ENCODE results near the gene LRRC71.

The LRRC71 gene

DNA sequence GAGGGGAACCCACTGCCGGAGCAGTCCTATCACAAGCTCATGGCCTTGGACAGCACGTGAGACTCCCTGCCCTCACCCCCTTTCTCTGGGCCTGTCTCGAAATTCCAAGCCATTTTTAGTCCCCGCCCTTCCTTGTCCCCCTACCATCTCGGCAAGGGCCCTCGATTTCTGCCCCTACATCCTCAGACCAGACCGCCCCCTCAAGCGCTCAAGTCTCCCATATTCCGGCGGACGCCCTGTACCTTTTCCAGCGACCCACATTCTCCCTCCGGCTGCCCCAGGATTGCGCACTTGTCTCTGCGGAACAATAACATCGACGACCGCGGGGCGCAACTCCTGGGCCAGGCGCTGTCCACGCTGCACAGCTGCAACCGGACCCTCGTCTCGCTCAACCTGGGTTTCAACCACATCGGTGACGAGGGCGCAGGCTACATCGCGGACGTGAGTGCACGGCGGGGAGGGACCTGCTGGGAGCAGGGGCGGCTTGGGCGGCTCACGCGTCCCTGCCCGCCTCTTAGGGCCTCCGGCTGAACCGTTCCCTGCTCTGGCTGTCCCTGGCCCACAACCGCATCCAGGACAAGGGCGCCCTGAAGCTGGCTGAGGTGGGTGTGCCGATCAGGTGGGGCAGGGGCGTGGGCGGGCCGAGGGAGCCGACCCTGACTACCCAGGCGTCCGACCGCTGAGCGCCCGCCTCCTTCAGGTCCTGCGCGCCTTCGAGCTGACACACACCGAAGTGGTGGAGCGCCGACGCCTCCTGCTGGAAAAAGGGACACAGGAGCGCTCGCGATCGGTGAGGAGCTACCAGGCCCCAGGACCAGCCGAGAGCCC is 7.0 kb downstream of the LRRC71 start:
- Mint-ChIP-seq H3K4me3 (peak overlapping the region; percentile 19), H3K4me1 (peaks cover 13% of the 10 kb centered on the region), H3K36me3 (ENCODE audit: insufficient read depth) (peaks cover 4% of the 10 kb centered on the region), H3K9me3 (no peaks in the 10 kb centered on the region), H3K27ac (ENCODE audit: low read depth) (peak overlapping the region; percentile 13), H3K27me3 (peaks cover 93% of the 10 kb centered on the region)
- DNase-seq (ENCODE audit: low spot score in 2 of 2) (peak in 1 of 2 donors; percentile 24), ATAC-seq (replicated peaks; ENCODE audit: extremely low read depth, poor library complexity, severe bottlenecking) (peak; percentile 60)

- Mint-ChIP-seq H3K4me1 (peaks cover 13% of the 10 kb centered on the region), H3K9me3 (no peaks in the 10 kb centered on the region), H3K4me3 (peak overlapping the region; percentile 19), H3K27ac (ENCODE audit: low read depth) (peak overlapping the region; percentile 13), H3K36me3 (ENCODE audit: insufficient read depth) (peaks cover 4% of the 10 kb centered on the region), H3K27me3 (peaks cover 93% of the 10 kb centered on the region)
- DNase-seq (ENCODE audit: low spot score in 2 of 2): no peak
- ATAC-seq (replicated peaks; ENCODE audit: extremely low read depth, poor library complexity, severe bottlenecking): no peak
Observed at GRCh38 chr1:156928043-156928602, 7.7 kb downstream of the LRRC71 start.

- DNase-seq (ENCODE audit: low spot score in 2 of 2) (no peak), ATAC-seq (replicated peaks; ENCODE audit: extremely low read depth, poor library complexity, severe bottlenecking) (no peak)
- Mint-ChIP-seq H3K9me3 (no peaks in the 10 kb centered on the region), H3K27ac (ENCODE audit: low read depth) (no peak overlapping the region), H3K4me1 (peaks cover 8% of the 10 kb centered on the region), H3K4me3 (no peak overlapping the region), H3K27me3 (peaks cover 91% of the 10 kb centered on the region), H3K36me3 (ENCODE audit: insufficient read depth) (peaks cover 2% of the 10 kb centered on the region)
Observed at GRCh38 chr1:156929596-156930238, 9.3 kb downstream of the LRRC71 start.

DNA sequence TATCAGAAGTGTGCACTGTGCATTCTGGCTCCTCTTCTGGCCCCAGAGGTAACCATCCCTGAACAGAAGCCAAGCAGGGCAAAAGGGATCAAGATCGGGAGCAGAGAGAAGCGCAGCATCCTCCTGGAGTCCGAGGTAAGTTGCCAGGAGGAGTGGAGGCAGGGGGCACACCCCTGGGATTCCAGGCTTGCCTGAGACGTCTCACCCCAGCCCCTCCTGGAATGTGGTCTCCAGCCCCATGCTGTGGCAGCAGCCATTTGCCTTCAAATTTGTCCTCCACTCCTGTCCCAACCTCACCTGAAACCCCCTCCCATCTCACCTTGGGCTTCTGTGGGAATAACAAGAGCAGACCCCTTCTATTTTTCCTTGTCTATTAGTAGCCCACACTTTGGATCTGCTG is 10.1 kb downstream of the LRRC71 start:
- peaks cover 83% of the 10 kb centered on the region for H3K27me3 Mint-ChIP-seq
- no peak for DNase-seq (ENCODE audit: low spot score in 2 of 2)
- ATAC-seq (replicated peaks; ENCODE audit: extremely low read depth, poor library complexity, severe bottlenecking): no peak

GRCh38 chr1:156931211-156931952 is 10.9 kb downstream of the LRRC71 start:
- Mint-ChIP-seq H3K27me3 (peaks cover 74% of the 10 kb centered on the region), H3K4me3 (no peak overlapping the region), H3K4me1 (peaks cover 8% of the 10 kb centered on the region), H3K27ac (ENCODE audit: low read depth) (no peak overlapping the region), H3K36me3 (ENCODE audit: insufficient read depth) (peaks cover 2% of the 10 kb centered on the region), H3K9me3 (no peaks in the 10 kb centered on the region)
- no peak for ATAC-seq (replicated peaks; ENCODE audit: extremely low read depth, poor library complexity, severe bottlenecking)
- no peak for DNase-seq (ENCODE audit: low spot score in 2 of 2)

More for the DNA sequence above, 10.1 kb downstream of the LRRC71 start:
- no peak overlapping the region for H3K27ac Mint-ChIP-seq (ENCODE audit: low read depth)
- H3K36me3 Mint-ChIP-seq (ENCODE audit: insufficient read depth): peaks cover 2% of the 10 kb centered on the region
- no peak overlapping the region for H3K4me3 Mint-ChIP-seq
- H3K4me1 Mint-ChIP-seq: peaks cover 8% of the 10 kb centered on the region
- H3K9me3 Mint-ChIP-seq: no peaks in the 10 kb centered on the region

DNA sequence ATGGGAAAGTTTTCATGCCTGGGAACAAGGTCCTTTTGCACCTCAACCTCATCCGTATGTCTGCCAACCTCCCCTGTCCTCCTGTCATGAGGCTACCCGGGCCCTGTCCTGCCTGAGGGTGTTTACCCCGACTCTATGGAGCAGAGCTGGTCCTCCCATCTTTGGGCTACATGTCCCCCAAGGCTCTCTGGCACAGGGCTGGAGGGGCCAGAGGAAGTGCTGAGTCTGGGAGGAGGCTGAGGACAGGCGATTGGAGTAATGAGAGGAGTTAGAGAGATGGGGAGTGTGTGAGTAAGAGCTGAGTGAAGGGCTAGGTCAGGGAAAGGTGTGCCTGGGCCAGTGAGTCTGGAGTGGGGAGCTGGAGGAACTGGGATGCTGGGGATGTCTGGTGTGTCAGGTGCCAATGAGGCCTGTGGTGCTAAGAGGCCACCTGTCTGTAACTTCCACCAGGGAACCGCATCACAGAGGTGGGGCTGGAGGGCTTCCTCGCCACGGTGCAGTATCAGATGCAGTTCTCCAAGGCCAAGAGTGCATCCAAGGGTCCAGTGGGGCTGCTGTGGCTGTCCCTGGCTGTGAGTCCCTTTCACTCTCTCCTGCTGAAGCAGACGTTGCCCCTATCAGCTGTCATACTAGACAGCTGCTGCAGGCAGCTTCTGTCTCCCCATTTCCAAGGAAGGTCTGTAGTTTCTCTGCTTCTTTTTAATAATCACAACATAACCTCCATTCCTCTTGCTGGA is 11.7 kb downstream of the LRRC71 start:
- Mint-ChIP-seq H3K9me3 (no peaks in the 10 kb centered on the region), H3K36me3 (ENCODE audit: insufficient read depth) (peaks cover 2% of the 10 kb centered on the region), H3K27ac (ENCODE audit: low read depth) (no peak overlapping the region), H3K27me3 (peaks cover 67% of the 10 kb centered on the region), H3K4me3 (no peak overlapping the region), H3K4me1 (peaks cover 8% of the 10 kb centered on the region)
- DNase-seq (ENCODE audit: low spot score in 2 of 2) (no peak), ATAC-seq (replicated peaks; ENCODE audit: extremely low read depth, poor library complexity, severe bottlenecking) (no peak)

DNA sequence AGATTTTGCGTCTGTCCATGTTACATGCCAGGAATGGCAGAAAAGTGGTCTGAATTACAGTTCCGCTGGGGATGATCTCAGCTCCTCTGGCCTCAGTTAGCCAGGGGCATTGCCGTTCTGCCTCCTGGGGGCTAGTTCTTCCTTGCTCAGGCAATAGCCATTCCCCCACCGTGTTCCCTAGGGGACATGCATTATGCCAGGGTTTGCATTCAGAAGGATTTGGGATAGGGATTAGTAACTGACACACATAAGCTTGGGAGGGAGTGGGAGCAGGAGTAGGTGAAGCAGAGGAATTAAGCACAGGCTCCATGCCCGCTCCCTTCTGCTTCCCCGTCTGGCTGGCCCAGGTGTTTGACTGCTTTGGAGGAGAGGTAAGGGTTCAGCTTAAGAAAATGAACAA is 12.7 kb downstream of the LRRC71 start:
- ATAC-seq (replicated peaks; ENCODE audit: extremely low read depth, poor library complexity, severe bottlenecking): no peak
- no peak for DNase-seq (ENCODE audit: low spot score in 2 of 2)
- peaks cover 1% of the 10 kb centered on the region for H3K36me3 Mint-ChIP-seq (ENCODE audit: insufficient read depth)
- peaks cover 4% of the 10 kb centered on the region for H3K4me1 Mint-ChIP-seq
- H3K4me3 Mint-ChIP-seq: no peak overlapping the region
- H3K9me3 Mint-ChIP-seq: no peaks in the 10 kb centered on the region
- no peak overlapping the region for H3K27ac Mint-ChIP-seq (ENCODE audit: low read depth)
- H3K27me3 Mint-ChIP-seq: peaks cover 57% of the 10 kb centered on the region

- Mint-ChIP-seq H3K27ac (ENCODE audit: low read depth) (no peak overlapping the region), H3K4me1 (no peaks in the 10 kb centered on the region), H3K27me3 (peaks cover 39% of the 10 kb centered on the region), H3K9me3 (no peaks in the 10 kb centered on the region), H3K4me3 (no peak overlapping the region), H3K36me3 (ENCODE audit: insufficient read depth) (peaks cover 2% of the 10 kb centered on the region)
- DNase-seq (ENCODE audit: low spot score in 2 of 2): no peak
- ATAC-seq (replicated peaks; ENCODE audit: extremely low read depth, poor library complexity, severe bottlenecking): no peak
Observed at GRCh38 chr1:156935505-156936128, 15.2 kb downstream of the LRRC71 start.

DNA sequence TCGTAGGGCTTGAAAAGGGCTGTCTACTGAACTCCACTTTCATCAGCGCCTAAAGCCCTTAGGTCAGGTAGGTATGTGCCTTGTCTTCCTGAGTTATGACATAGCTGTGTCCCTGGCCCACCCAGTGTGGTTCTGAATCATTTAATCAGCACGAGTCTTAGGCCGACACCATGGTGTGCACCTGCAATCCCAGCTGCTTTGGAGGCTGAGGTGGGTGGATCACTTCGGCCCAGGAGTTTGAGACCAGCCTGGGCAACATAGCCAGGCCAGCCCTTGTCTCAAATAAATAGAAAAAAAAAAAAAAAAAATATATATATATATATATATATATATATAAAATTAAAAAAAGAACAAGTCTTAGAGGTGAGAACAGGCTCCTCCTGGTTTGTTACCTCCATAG is 15.8 kb downstream of the LRRC71 start:
- no peaks in the 10 kb centered on the region for H3K9me3 Mint-ChIP-seq
- peaks cover 39% of the 10 kb centered on the region for H3K27me3 Mint-ChIP-seq
- ATAC-seq (replicated peaks; ENCODE audit: extremely low read depth, poor library complexity, severe bottlenecking) (no peak), DNase-seq (ENCODE audit: low spot score in 2 of 2) (no peak)
- no peak overlapping the region for H3K4me3 Mint-ChIP-seq
- peaks cover 2% of the 10 kb centered on the region for H3K36me3 Mint-ChIP-seq (ENCODE audit: insufficient read depth)
- no peak overlapping the region for H3K27ac Mint-ChIP-seq (ENCODE audit: low read depth)
- no peaks in the 10 kb centered on the region for H3K4me1 Mint-ChIP-seq

GRCh38 chr1:156936721-156937220 is 16.3 kb downstream of the LRRC71 start:
- no peak overlapping the region for H3K27ac Mint-ChIP-seq (ENCODE audit: low read depth)
- peaks cover 2% of the 10 kb centered on the region for H3K36me3 Mint-ChIP-seq (ENCODE audit: insufficient read depth)
- no peaks in the 10 kb centered on the region for H3K4me1 Mint-ChIP-seq
- DNase-seq (ENCODE audit: low spot score in 2 of 2) (no peak), ATAC-seq (replicated peaks; ENCODE audit: extremely low read depth, poor library complexity, severe bottlenecking) (no peak)
- H3K4me3 Mint-ChIP-seq: no peak overlapping the region
- H3K27me3 Mint-ChIP-seq: peaks cover 38% of the 10 kb centered on the region
- H3K9me3 Mint-ChIP-seq: no peaks in the 10 kb centered on the region

- Mint-ChIP-seq H3K36me3 (ENCODE audit: insufficient read depth) (peaks cover 2% of the 10 kb centered on the region), H3K27ac (ENCODE audit: low read depth) (no peak overlapping the region), H3K9me3 (no peaks in the 10 kb centered on the region), H3K27me3 (peaks cover 26% of the 10 kb centered on the region), H3K4me3 (no peak overlapping the region), H3K4me1 (no peaks in the 10 kb centered on the region)
- ATAC-seq (replicated peaks; ENCODE audit: extremely low read depth, poor library complexity, severe bottlenecking): no peak
- DNase-seq (ENCODE audit: low spot score in 2 of 2): no peak
Observed at GRCh38 chr1:156937883-156938282, 17.5 kb downstream of the LRRC71 start.

All from central memory CD8-positive, alpha-beta T cell (primary cell).